Metanephros (tissue), 1 donor: ENCODE data around the gene RGS12. TPM values are rescaled to one million over a fixed set of nuclear protein-coding genes. Genes with fewer than 3 reads are reported as not detected.

ENCODE experiments used
- total RNA-seq: library from RNA; depleted of rRNA; stranded (reverse); fragments of >200 nt; gene quantifications from one replicate; pipeline ENCODE4 v1.2.3, GENCODE V29; 2014

The RGS12 gene
- 75.4 TPM for total RNA-seq

GRCh38 chr4:3292571-3293400 lies at the start of gene RGS12:
RGS12 (plus strand) TSS chr4:3293021; CDS start chr4:3316171, 23,150 bp downstream.

GRCh38 chr4:3248811-3249661 lies 43.8 kb upstream of the RGS12 start, which contains the start of gene MSANTD1:
MSANTD1 (plus strand) TSS chr4:3249159; CDS start chr4:3249223, 64 bp downstream.

Other genes with a start within 250 kb of the RGS12 start
- gene HTT-AS, start 218.5 kb upstream of the RGS12 start, total RNA-seq: not detected
- gene HTT, start 218.3 kb upstream of the RGS12 start, total RNA-seq: 66.5 TPM
- gene MSANTD1, start 43.9 kb upstream of the RGS12 start, total RNA-seq: 0.99 TPM
- 1.3 TPM for gene HGFAC, start 148.9 kb downstream of the RGS12 start, total RNA-seq
- gene DOK7, start 170.3 kb downstream of the RGS12 start, total RNA-seq: 2.0 TPM
- 195 TPM for gene LRPAP1, start 239.4 kb downstream of the RGS12 start, total RNA-seq